Fibroblast of peridontal ligament (primary cell): ENCODE results near the gene SNRNP48.

Source experiments
- DNase-seq: peaks from one replicate; pipeline ENCODE4 v3.0.0-alpha.2; 2010; ENCODE audit errors: extremely low read depth

Gene SNRNP48, protein sequence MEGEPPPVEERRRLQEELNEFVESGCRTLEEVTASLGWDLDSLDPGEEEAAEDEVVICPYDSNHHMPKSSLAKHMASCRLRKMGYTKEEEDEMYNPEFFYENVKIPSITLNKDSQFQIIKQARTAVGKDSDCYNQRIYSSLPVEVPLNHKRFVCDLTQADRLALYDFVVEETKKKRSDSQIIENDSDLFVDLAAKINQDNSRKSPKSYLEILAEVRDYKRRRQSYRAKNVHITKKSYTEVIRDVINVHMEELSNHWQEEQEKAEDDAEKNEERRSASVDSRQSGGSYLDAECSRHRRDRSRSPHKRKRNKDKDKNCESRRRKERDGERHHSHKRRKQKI

GRCh38 chr6:7589949-7590917 lies at the start of gene SNRNP48:
TSS of gene SNRNP48 (plus strand) at chr6:7590198. CDS start at chr6:7590258, 60 bp downstream.
- DNase-seq: peak; percentile 91

GRCh38 chr6:7540595-7540994 lies 49.4 kb upstream of the SNRNP48 start:
- DNase-seq: no peak

- no peak for DNase-seq
These were observed 48.6 kb upstream of the SNRNP48 start, which contains the start of gene DSP for GRCh38 chr6:7541175-7542064. TSS of gene DSP (plus strand) at chr6:7541671. CDS start at chr6:7541916, 245 bp downstream.

DNA sequence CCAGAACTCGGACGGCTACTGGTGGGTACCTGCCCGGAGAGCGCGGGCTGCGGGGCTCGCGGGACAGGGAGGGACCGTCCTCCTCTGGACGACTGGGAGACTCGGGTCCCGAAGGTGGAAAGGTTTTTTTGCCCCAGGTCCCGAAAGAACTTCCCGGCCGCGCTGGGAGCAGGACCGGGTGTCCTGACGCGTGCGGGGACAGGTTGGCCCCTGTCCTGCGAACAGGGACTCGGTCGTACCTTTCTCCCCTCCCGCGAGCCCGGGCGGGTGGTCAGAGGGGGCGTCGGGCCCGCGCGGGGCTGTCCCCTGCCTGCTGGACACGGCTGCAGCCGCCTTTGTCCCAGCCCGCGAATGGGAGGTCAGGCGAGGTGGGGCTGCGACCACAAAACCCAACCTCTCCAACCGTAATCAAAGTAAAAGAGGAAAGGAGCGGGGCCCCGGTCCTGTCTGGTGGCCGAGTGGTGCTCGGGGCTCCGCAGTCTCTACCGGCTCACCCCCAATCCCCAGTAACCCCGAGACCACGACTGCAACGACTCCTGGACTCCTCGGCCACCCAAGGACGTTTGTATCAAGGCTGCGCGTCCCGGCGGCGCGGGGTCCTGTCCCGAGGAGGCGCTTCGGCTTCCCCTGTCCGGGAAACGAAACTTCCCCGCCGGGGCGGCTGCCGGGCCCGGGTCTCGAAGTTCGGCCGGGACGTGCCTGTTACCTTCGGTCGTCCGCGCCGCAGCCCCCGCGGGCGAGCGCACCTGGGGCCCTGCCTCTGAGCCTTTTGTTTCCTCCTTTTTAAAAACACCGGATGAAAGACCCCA lies 47.7 kb upstream of the SNRNP48 start:
- no peak for DNase-seq

DNA sequence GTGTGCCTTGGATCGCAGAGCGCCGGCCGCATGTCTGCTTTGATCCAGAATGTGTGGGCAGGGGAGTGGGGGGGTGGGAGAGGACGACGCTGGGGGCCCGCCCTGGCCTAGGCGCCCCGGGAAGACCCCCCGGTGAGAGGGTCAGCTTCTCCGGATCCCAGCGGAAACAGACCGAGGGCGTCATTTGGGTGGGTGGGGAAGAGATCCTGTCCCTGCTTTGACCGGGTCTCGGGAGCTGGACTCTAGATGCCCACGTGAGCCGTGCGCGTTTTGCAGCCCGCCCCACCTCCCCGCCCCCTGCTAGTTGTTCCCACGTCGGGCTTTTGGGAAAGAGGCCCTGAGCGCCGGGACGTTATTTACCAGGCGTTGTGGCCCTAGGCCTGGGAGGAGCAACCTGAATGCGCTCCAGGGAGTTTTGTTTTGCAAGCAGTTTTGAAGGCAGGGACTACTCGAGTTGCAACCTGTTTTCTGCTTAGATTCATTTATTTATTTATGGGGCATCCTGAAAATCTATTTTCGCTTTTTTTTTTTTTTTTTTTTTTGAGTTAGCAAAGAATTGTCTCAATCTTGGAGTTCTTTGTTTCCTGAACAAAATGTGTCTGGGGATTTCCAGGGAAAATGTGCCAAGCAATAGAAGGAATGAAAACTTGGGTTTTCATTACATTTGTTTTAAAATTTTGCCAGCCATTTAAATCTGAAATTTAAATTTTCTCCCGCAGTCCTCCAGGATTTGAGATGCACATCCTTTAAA lies 46.9 kb upstream of the SNRNP48 start:
- peak; percentile 43 for DNase-seq

- no peak for DNase-seq
These were observed 46.1 kb upstream of the SNRNP48 start for GRCh38 chr6:7543789-7544424.

DNA sequence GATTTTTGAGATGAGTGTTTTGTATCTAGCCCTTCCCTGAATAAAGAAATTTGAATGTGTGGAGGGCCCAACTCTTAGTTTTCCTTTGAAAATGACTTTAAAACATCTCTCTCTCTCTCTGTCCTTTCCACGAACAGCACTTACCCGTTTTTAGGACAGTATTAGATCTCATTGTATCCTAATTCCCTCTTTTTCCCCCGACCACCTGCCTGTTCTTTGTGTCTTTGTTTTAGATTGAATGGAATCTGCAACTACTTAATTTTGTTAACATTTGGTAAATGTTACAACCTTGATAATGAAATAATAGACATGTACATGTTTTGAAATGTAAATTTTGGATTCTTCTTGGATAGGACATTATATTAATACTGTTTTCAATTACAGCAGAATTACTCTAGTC lies 45.4 kb upstream of the SNRNP48 start:
- DNase-seq: no peak

GRCh38 chr6:7545316-7546019 lies 44.5 kb upstream of the SNRNP48 start:
- DNase-seq: no peak

DNA sequence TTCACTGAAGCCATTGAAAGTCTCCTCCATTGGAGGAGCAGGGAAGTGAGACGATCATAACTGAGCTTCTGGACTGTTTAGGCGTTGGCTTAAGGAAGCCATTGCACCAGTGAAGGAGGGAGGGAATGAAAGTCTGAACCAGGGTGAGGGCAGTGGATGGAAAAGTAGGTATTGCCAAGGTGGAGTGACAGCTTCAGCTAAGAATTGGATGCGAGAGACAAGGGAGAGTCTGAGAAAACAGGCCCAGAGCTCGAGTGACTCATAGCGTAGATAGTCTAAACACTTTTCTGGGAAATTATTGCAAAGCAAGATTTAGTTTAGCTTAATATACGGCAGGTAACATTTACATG lies 44.0 kb upstream of the SNRNP48 start:
- no peak for DNase-seq

- DNase-seq: no peak
These were observed 43.6 kb upstream of the SNRNP48 start for GRCh38 chr6:7546383-7546782.

- DNase-seq: no peak
These were observed 43.1 kb upstream of the SNRNP48 start for GRCh38 chr6:7546896-7547295.

DNA sequence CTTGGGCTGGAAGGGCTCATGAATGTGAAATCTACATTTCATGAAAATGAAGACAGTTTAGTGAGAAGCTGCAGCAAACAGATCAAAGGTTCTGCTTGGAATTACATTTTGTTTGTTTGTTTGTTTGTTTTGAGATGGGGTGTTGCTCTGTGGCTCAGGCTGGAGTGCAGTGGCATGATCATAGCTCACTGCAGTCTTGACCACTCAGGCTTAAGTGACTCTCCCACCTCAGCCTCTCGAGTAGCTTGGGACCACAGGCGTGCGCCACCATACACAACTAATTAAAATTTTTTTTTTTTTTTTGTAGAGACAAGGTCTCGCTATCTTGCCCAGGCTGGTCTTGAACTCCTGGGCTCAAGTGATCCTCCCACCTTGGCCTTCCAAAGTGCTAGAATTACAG lies 42.7 kb upstream of the SNRNP48 start:
- DNase-seq: no peak

DNA sequence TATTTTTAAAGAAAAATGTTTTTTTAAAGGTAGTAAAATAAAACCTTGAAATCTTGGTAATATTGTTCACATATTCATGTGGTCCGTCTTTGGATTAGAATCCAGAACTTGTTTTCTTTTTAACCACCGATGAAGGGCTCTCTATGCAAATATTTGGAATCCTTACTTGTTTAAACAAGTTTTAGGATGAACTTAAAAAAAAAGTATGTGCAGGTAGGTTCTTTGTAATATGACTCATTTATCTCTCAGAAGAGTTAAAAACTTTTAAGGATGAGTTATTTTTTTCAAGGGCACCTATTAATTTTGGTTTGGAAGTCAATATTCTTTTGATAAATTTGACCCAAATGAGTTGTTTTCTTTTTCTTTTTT lies 39.6 kb upstream of the SNRNP48 start:
- DNase-seq: no peak

GRCh38 chr6:7554533-7555275 lies 35.3 kb upstream of the SNRNP48 start:
- no peak for DNase-seq

- DNase-seq: no peak
These were observed 34.3 kb upstream of the SNRNP48 start for GRCh38 chr6:7555671-7556070.

GRCh38 chr6:7556394-7557106 lies 33.4 kb upstream of the SNRNP48 start:
- DNase-seq: no peak

GRCh38 chr6:7557652-7558051 lies 32.3 kb upstream of the SNRNP48 start:
- DNase-seq: no peak

- no peak for DNase-seq
These were observed 31.2 kb upstream of the SNRNP48 start for GRCh38 chr6:7558781-7559180.
